GM23338 (cell line): ENCODE data around the gene LRRFIP2. TPM values are rescaled to one million over a fixed set of nuclear protein-coding genes. Genes with fewer than 3 reads are reported as not detected.

Experiments
- ATAC-seq: fragments of 200-7000 bp; cut with Tn5 transposase; 3 replicates; pipeline ENCODE4 v1.9.1; 2020
- DNase-seq: peaks from one replicate; pipeline ENCODE4 v3.0.0-alpha.2; 2015; ENCODE audit warnings: low spot score
- H2AFZ ChIP-seq: fragments of 200-600 bp; sonication (generic); 2 replicates; pipeline ENCODE4 v1.8.0; 2016; ENCODE audit warnings: antibody characterized with exemption, mild to moderate bottlenecking, moderate library complexity
- H3F3A ChIP-seq: fragments of 200-600 bp; sonication (generic); replicated peaks from 2 replicates; pipeline ENCODE4 v1.8.0; 2017; ENCODE audit warnings: antibody characterized with exemption, mixed run types, low read depth
- H3K27ac ChIP-seq: fragments of 200-600 bp; sonication (generic); 2 replicates; pipeline ENCODE4 v1.6.1; 2016; ENCODE audit warnings: low read depth
- H3K27me3 ChIP-seq: fragments of 200-600 bp; sonication (generic); 2 replicates; pipeline ENCODE4 v1.8.0; 2016; ENCODE audit warnings: mild to moderate bottlenecking, mixed run types, moderate library complexity; ENCODE audit not compliant: insufficient read depth
- H3K36me3 ChIP-seq: fragments of 200-600 bp; sonication (generic); 2 replicates; pipeline ENCODE4 v1.8.0; 2016; ENCODE audit warnings: mild to moderate bottlenecking; ENCODE audit not compliant: insufficient read depth
- H3K4me1 ChIP-seq: fragments of 200-600 bp; sonication (generic); 2 replicates; pipeline ENCODE4 v1.8.0; 2016; ENCODE audit warnings: mild to moderate bottlenecking, moderate library complexity; ENCODE audit not compliant: insufficient read depth
- H3K4me2 ChIP-seq: fragments of 200-600 bp; sonication (generic); 2 replicates; pipeline ENCODE4 v1.7.1; 2017; ENCODE audit warnings: mixed run types
- H3K4me3 ChIP-seq: fragments of 200-600 bp; sonication (generic); 2 replicates; pipeline ENCODE4 v1.6.1; 2016; ENCODE audit warnings: mixed run types
- H3K79me2 ChIP-seq: fragments of 200-600 bp; sonication (generic); replicated peaks from 2 replicates; pipeline ENCODE4 v1.8.0; 2017; ENCODE audit warnings: mild to moderate bottlenecking; ENCODE audit not compliant: insufficient read depth
- H3K9me2 ChIP-seq: fragments of 200-600 bp; sonication (generic); 2 replicates; pipeline ENCODE4 v1.8.0; 2017; ENCODE audit not compliant: insufficient read depth
- H4K20me1 ChIP-seq: fragments of 200-600 bp; sonication (generic); replicated peaks from 2 replicates; pipeline ENCODE4 v1.8.0; 2017; ENCODE audit warnings: mild to moderate bottlenecking; ENCODE audit not compliant: insufficient read depth
- H3K27ac Mint-ChIP-seq: 2 replicates; pipeline ENCODE4 v1.8.0; 2020; ENCODE audit warnings: inconsistent platforms, mild to moderate bottlenecking, moderate library complexity, mixed read lengths
- H3K27me3 Mint-ChIP-seq: 3 replicates; pipeline ENCODE4 v1.8.0; 2022; ENCODE audit warnings: low read depth, mild to moderate bottlenecking, moderate library complexity, mixed read lengths, inconsistent platforms; ENCODE audit not compliant: insufficient read depth, poor library complexity
- H3K36me3 Mint-ChIP-seq: 3 replicates; pipeline ENCODE4 v1.8.0; 2021; ENCODE audit warnings: low read depth, mild to moderate bottlenecking, inconsistent platforms, moderate library complexity, mixed read lengths
- H3K4me1 Mint-ChIP-seq: 3 replicates; pipeline ENCODE4 v1.8.0; 2020; ENCODE audit warnings: mild to moderate bottlenecking, inconsistent platforms, mixed read lengths
- H3K4me3 Mint-ChIP-seq: 3 replicates; pipeline ENCODE4 v1.8.0; 2021; ENCODE audit warnings: moderate library complexity, mild to moderate bottlenecking, inconsistent platforms, mixed read lengths
- H3K9me3 Mint-ChIP-seq: 3 replicates; pipeline ENCODE4 v1.8.0; 2020; ENCODE audit warnings: moderate library complexity, mild to moderate bottlenecking, inconsistent platforms, mixed read lengths
- CREB1 ChIP-seq: fragments of 250-450 bp; sonication (Bioruptor Pico); IDR thresholded peaks from 2 replicates; pipeline ENCODE4 v1.5.0; 2020; ENCODE audit warnings: low read depth, mild to moderate bottlenecking, moderate library complexity
- EZH2 ChIP-seq: fragments of 200-600 bp; sonication (generic); IDR thresholded peaks from one replicate; pipeline ENCODE4 v1.8.0; 2017; ENCODE audit warnings: antibody characterized with exemption, mild to moderate bottlenecking, low read depth; ENCODE audit not compliant: unreplicated experiment
- POLR2AphosphoS5 ChIP-seq: IDR thresholded peaks from 2 replicates; pipeline ENCODE4 v1.6.1; 2016; ENCODE audit warnings: antibody characterized with exemption, low read depth
- STAT1 ChIP-seq: IDR thresholded peaks from one replicate; pipeline ENCODE4 v1.6.1; 2016; ENCODE audit warnings: antibody characterized with exemption; ENCODE audit not compliant: unreplicated experiment
- ZNF114 ChIP-seq: fragments of 250-450 bp; sonication (Bioruptor Pico); IDR thresholded peaks from 2 replicates; pipeline ENCODE4 v1.5.0; 2020; ENCODE audit warnings: mild to moderate bottlenecking, moderate library complexity
- polyA plus RNA-seq: library from polyadenylated mRNA; unstranded; fragments of >200 nt; fragmentation: Nextera tagmentation; extraction: Ambion mirVana; gene quantifications from 2 replicates; pipeline ENCODE4 v1.2.1, GENCODE V29; 2016
- total RNA-seq: library from RNA; depleted of rRNA; stranded (reverse); fragments of >200 nt; shearing (Covaris generic); gene quantifications from 2 replicates; pipeline ENCODE4 v1.2.3, GENCODE V29; 2014
- TF ChIP-seq, protein P1 (sequence below): IDR thresholded peaks from one replicate; pipeline ENCODE4 v1.6.1; 2018; ENCODE audit warnings: antibody characterized with exemption; ENCODE audit not compliant: unreplicated experiment
- TF ChIP-seq, protein P2 (sequence below), 2 experiments: fragments of 200-600 bp in 1 of 2; sonication (generic) in 1 of 2; conservative IDR thresholded peaks; 2 replicates each; pipeline versions ENCODE4 v1.5.1 to v1.6.1; 2016 to 2017; ENCODE audit warnings: antibody characterized with exemption in 2 of 2, low read depth in 2 of 2, mild to moderate bottlenecking in 2 of 2, moderate library complexity in 1 of 2
- TF ChIP-seq, protein P3 (sequence below): IDR thresholded peaks from 2 replicates; pipeline ENCODE4 v1.6.1; 2016; ENCODE audit warnings: antibody characterized with exemption

LRRFIP2 gene
- total and polyA plus RNA-seq, 2 experiments from 2014 or later: 20.3 to 29.0 TPM

DNA sequence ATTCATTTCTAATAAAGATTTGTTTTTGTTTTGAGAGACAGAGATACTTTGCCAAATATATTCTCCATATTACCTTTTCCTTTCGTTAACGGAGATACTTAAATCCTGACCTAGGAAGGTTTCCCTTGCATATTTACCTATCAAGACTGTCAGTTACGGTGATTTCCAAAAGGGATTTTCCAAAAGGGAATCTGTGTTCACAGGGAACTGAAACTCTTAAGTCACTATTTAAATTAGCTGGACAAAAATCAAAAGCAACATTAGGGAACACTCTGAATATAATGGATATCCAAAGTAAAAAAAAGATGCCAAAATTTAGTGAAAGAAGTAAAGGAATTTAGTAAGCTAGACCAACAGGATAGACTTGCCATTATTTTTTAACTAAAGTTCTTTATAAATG lies 576 bp downstream of the LRRFIP2 start:
- no peak for ATAC-seq
- Mint-ChIP-seq H3K27me3 (peaks cover 4% of the 10 kb centered on the region), H3K4me3 (no peak overlapping the region), H3K27ac (no peak overlapping the region), H3K9me3 (no peaks in the 10 kb centered on the region), H3K4me1 (peaks cover 17% of the 10 kb centered on the region), H3K36me3 (no peaks in the 10 kb centered on the region)
- DNase-seq: no peak
- Histone ChIP-seq H3K4me1 (peaks cover 17% of the 10 kb centered on the region), H3K36me3 (no peaks in the 10 kb centered on the region), H2AFZ (no peak overlapping the region), H3K9me2 (no peaks in the 10 kb centered on the region), H3K27ac (no peak overlapping the region), H4K20me1 (no peaks in the 10 kb centered on the region; the same call in 1 of the 2 replicates), H3F3A (no peaks in the 10 kb centered on the region), H3K79me2 (peaks cover 47% of the 10 kb centered on the region), H3K4me2 (no peak overlapping the region), H3K4me3 (no peak overlapping the region), H3K27me3 (no peaks in the 10 kb centered on the region)
- no peak for TF ChIP-seq ZNF114 (CRISPR knock-in tag)
- TF ChIP-seq, protein P1, sequence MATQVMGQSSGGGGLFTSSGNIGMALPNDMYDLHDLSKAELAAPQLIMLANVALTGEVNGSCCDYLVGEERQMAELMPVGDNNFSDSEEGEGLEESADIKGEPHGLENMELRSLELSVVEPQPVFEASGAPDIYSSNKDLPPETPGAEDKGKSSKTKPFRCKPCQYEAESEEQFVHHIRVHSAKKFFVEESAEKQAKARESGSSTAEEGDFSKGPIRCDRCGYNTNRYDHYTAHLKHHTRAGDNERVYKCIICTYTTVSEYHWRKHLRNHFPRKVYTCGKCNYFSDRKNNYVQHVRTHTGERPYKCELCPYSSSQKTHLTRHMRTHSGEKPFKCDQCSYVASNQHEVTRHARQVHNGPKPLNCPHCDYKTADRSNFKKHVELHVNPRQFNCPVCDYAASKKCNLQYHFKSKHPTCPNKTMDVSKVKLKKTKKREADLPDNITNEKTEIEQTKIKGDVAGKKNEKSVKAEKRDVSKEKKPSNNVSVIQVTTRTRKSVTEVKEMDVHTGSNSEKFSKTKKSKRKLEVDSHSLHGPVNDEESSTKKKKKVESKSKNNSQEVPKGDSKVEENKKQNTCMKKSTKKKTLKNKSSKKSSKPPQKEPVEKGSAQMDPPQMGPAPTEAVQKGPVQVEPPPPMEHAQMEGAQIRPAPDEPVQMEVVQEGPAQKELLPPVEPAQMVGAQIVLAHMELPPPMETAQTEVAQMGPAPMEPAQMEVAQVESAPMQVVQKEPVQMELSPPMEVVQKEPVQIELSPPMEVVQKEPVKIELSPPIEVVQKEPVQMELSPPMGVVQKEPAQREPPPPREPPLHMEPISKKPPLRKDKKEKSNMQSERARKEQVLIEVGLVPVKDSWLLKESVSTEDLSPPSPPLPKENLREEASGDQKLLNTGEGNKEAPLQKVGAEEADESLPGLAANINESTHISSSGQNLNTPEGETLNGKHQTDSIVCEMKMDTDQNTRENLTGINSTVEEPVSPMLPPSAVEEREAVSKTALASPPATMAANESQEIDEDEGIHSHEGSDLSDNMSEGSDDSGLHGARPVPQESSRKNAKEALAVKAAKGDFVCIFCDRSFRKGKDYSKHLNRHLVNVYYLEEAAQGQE: no peak

DNA sequence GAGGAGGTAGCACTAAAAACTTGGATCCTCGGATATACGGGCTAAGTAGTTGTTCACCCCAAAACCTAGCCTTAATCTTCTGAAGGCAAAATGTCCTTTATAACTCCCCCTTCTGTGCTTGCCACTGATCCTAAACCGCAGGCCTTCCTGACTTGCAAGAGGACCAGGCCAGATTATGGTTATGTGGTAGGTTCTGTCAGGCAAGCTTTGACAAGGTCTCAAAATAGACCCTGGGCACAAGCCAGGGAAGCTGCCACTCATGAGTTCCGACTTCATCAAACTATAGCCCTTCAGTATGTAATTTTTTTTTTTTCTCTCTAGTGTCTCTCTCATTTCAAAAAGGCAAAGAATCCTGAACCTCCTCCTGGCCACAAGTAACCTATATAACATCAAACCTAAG lies 3.2 kb downstream of the LRRFIP2 start:
- H3F3A ChIP-seq: no peaks in the 10 kb centered on the region
- peaks cover 8% of the 10 kb centered on the region; the same call in 1 of the 2 replicates for H3K4me1 ChIP-seq
- no peaks in the 10 kb centered on the region for H3K36me3 ChIP-seq
- H3K27me3 ChIP-seq: no peaks in the 10 kb centered on the region
- Mint-ChIP-seq H3K4me3 (no peak overlapping the region), H3K4me1 (peaks cover 13% of the 10 kb centered on the region), H3K27ac (no peak overlapping the region), H3K36me3 (no peaks in the 10 kb centered on the region), H3K9me3 (no peaks in the 10 kb centered on the region), H3K27me3 (peaks cover 4% of the 10 kb centered on the region)
- ATAC-seq (no peak), DNase-seq (no peak)
- peaks cover 31% of the 10 kb centered on the region for H3K79me2 ChIP-seq
- H2AFZ ChIP-seq: no peak overlapping the region
- H3K27ac ChIP-seq: no peak overlapping the region
- no peak overlapping the region for H3K4me2 ChIP-seq
- no peaks in the 10 kb centered on the region for H3K9me2 ChIP-seq
- no peaks in the 10 kb centered on the region; the same call in 1 of the 2 replicates for H4K20me1 ChIP-seq
- H3K4me3 ChIP-seq: no peak overlapping the region
- TF ChIP-seq, protein P2, sequence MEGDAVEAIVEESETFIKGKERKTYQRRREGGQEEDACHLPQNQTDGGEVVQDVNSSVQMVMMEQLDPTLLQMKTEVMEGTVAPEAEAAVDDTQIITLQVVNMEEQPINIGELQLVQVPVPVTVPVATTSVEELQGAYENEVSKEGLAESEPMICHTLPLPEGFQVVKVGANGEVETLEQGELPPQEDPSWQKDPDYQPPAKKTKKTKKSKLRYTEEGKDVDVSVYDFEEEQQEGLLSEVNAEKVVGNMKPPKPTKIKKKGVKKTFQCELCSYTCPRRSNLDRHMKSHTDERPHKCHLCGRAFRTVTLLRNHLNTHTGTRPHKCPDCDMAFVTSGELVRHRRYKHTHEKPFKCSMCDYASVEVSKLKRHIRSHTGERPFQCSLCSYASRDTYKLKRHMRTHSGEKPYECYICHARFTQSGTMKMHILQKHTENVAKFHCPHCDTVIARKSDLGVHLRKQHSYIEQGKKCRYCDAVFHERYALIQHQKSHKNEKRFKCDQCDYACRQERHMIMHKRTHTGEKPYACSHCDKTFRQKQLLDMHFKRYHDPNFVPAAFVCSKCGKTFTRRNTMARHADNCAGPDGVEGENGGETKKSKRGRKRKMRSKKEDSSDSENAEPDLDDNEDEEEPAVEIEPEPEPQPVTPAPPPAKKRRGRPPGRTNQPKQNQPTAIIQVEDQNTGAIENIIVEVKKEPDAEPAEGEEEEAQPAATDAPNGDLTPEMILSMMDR (conservative IDR thresholded peaks at IDR 0.05; ENCODE audit: low read depth in 2 of 2): no peak
- TF ChIP-seq, protein P1: no peak
- no peak for TF ChIP-seq POLR2AphosphoS5
- TF ChIP-seq ZNF114 (CRISPR knock-in tag): no peak
- no peak for TF ChIP-seq CREB1 (CRISPR knock-in tag)
- TF ChIP-seq, protein P3, sequence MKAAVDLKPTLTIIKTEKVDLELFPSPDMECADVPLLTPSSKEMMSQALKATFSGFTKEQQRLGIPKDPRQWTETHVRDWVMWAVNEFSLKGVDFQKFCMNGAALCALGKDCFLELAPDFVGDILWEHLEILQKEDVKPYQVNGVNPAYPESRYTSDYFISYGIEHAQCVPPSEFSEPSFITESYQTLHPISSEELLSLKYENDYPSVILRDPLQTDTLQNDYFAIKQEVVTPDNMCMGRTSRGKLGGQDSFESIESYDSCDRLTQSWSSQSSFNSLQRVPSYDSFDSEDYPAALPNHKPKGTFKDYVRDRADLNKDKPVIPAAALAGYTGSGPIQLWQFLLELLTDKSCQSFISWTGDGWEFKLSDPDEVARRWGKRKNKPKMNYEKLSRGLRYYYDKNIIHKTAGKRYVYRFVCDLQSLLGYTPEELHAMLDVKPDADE: no peak
- TF ChIP-seq EZH2: no peak
- no peak for TF ChIP-seq STAT1
